Measurements from ENCODE around the gene PLEKHA4.

GRCh38 chr19:48841047-48841446 is 27.4 kb downstream of the PLEKHA4 start:
- TF ChIP-seq CTCF (conservative IDR thresholded peaks at IDR 0.05 in 1 of 2, IDR thresholded peaks at IDR 0.05 in 1 of 2; ENCODE audit: extremely low read depth in 1 of 2, insufficient read depth in 1 of 2, low read depth in 1 of 2, low read length in 2 of 2) (no peak), EZH2 (IDR thresholded peaks at IDR 0.05; ENCODE audit: borderline replicate concordance, low read length) (no peak)
